Measurements from ENCODE around the gene RIMBP2. TPM values are rescaled to one million over a fixed set of nuclear protein-coding genes. Genes with fewer than 3 reads are reported as not detected.

The RIMBP2 gene
- total RNA-seq, 1 experiment from 2014 or later = not detected

DNA sequence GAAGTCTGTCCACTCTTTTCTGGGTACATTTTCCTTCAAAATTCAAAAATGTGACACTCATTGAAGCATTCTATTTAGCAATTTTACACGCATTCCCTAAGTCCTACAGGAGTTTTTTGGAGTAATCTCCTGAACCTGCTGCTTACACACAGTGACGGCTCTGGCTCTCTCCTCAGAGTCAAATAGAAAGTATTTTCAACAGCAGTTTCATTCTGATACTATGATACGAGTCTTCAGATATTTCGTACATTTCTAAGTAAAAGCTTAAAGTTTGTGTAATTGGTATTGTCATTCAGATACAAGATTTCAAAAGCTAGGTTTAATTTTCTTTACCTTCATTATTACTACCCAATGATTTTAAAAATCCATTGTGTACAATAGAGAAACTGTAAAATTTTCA is 342.0 kb downstream of the RIMBP2 start:
- no peak for DNase-seq (ENCODE audit: low read depth)

DNA sequence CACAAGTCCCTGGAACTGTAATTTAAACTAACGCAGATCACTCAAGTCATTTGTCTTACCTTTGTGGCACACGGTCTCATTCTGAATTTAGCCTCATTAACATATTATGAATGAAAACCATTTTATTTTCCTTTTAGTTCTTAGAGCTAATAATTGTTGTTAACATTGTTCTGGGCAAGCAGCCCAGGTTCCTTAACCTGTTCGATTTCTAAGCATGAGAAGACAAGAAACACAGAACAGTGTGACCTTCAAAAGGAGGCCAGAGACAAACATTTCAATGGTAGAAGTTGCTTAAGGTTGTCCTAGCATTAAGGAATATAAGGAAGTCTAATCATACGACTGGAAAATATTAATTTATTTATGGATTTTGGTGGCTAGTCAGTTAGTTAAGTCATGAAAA is 343.2 kb downstream of the RIMBP2 start:
- DNase-seq (ENCODE audit: low read depth) = no peak

DNA sequence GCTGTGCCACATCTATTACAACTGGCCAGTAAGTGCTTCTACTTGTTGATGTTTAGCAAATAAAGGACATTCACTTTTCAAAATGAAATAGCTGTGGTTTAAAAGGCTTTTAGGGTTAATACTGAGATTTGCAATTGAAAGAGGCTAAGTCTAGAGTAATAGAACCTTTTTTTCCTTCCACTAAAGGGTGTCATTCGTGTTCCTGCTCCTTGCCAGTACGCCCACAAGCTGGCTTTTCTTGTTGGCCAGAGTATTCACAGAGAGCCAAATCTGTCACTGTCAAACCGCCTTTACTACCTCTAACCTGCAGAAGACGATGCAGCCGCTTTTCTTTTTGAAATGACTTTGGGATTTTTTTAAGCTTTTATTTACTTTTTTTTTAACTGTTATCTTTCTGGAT is 344.8 kb downstream of the RIMBP2 start:
- no peak for DNase-seq (ENCODE audit: low read depth)

DNA sequence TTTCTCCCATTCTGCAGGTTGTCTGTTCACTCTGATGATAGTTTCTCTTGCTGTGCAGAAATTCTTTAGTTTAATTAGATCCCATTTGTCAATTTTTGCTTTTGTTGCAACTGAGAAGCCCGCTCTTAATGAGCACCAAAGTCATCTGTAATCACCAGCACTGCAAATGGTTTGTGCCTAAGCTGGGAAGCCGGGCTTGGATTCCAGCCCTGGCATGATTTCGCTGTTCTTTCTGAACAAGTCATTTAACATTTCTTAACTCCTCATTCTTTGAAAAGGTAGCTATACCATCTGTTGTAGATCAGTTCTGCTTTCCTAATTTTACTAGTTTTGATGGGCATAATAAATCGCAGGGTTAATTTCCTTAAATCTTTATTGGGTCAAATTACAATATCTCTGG is 346.3 kb downstream of the RIMBP2 start:
- no peak for DNase-seq (ENCODE audit: low read depth)

DNA sequence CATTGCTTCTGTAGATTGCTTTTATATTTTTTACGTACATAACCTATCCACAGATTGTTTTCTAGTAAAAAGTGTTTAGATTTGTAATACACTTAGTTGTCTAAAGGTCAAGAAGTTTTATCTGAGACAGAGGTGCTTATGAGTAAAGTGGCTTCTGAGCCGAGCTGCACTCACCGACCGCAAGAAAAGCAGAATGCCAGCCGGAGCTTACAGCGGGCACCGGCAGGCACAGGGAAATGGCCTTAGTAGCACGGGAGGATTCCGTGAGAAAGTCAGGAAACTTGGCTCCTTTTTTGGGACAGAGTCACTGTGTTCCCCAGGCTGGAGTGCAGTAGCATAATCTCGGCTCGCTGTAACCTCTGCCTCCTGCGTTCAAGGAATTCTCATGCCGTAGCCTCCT is 348.6 kb downstream of the RIMBP2 start:
- DNase-seq (ENCODE audit: low read depth) = no peak

DNA sequence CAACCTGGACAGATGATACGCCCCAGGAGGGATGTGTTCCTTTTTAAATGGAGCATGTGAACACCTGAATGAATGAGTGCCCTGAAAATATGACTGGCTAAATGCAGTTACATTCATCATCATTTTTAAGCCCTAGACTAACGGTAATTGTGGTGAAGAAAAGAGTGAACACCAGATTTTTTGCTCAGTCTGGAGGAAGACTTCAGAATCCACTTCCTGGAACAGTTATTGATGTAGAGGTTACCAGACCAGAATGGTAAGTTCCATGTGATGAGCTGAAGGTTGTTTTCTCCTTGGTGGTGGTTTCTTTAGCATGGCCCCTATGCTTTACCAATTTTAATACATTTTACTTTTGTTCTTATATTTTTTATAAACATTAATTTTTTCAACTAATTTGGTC is 349.1 kb downstream of the RIMBP2 start:
- no peak for DNase-seq (ENCODE audit: low read depth)

DNA sequence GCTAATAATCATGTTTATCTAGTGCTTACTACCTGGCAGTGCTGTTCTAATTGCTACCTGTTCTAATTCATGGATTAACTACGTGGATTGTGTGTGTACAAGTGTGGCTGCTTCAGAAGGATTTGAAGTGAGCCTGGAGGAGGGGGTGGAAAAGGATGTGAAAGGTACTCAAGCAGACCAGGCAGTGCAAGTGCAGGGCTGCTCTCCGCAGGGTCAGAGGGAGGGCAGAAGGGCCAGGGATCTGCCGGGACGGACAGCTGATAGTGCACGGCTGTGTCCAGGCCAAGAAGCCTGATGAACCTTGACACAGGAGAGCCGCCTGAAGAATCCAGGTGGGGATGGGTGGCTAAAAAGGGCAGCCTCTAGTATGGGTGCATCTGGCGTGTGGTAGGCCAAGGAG is 349.9 kb downstream of the RIMBP2 start:
- DNase-seq (ENCODE audit: low read depth) = no peak

DNA sequence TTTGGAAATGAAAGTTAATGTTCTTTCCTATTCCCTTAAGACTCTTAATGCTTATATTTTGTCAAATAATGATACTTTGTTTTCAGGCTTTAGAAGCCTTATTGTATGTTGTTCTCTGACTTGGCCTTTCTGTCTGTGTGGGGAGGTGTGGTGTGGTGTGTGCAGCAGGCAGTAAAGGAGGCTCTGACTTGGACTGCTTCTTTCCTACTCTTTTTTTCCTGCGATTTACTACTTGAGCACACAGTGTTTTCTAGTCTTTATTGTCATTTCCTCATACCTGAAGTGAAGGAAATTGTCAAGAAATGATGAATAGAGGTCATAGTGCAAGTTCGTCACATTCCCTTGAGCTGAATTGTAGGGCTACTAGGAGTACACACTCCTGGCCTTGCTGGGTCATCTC is 351.5 kb downstream of the RIMBP2 start:
- no peak for DNase-seq (ENCODE audit: low read depth)

DNA sequence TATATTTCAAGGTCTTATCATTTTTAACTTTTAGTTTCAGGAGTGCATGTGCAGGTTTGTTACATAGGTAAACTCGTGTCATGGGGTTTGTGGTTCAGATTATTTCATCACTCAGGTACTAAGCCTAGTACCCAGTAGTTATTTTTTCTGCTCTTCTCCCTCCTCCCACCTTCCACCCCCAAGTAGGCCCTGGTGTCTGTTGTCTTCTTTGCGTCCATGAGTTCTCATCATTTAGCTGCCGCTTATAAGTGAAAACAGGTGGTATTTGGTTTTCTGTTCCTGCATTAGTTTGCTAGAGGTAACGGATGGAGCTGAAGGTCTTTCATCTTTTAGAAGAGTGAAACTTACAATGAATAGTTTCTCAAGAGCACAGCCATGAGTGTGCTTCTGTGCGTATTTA is 354.0 kb downstream of the RIMBP2 start:
- no peak for DNase-seq (ENCODE audit: low read depth)

DNA sequence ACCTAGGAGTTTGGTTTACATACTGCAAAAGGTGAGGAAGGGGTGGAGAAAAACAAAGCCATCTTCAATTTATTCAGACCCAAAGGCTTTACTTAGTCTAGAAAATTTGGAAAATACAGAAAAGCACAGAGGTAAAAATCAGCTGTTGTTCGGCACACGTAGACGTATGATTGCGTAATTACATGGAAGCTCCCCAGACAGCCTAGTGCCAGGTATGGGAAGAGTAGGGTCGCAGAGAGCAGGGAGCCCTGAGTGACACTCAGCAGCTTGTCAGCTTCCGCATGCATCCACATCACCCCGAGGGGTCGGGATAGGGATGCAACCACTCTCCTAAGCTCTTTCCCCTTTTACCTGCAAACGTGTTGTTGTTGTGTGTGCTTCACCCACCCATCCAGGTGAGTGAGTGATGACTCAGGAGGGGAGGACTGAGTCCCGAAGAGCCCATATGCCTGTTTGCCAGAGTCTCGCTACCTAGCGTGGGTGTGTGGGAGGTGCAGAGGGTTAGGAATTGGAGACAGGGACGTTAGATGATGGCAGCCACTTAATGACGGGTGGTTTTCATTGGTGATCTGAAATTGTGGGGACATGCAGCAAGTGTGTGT is 358.3 kb downstream of the RIMBP2 start:
- DNase-seq (ENCODE audit: low read depth) = no peak

DNA sequence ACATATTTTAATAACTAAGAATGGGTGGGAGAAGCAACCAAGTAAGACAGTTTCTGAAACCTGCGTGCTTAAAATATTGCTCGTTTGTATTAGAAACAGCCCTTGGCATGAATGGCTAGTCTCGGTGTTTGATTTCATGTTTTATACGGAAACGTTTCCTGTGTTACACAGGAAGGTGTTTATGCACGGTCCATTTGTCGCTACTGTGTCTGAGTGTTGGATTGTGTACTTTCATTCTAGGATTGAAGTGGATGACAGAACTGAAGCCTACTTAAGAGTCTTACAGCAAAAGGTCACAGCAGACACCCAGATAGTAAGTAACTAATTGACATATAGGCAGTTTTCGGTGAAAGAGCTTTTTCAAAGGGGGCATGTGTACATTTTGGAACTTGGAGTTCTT is 358.9 kb downstream of the RIMBP2 start:
- no peak for DNase-seq (ENCODE audit: low read depth)

DNA sequence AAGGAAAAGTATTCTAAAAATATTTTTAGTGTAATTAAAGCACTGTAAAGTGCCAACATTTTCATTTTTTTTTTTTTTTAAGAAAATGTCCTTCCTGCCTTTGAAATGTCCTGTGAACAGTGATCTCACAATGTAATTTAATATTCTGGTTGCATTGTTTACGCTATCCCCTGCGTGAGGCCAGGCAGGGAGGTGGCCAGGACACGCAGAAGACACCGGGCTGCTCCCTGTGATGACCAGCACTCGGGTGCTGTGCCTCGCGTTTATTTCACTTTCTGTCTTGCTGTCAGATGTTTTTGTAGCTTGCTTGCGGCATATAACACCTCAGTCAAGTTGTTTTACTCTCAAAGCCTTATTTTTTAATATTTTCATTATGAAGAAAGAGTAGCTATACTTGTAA is 359.9 kb downstream of the RIMBP2 start:
- no peak for DNase-seq (ENCODE audit: low read depth)

DNA sequence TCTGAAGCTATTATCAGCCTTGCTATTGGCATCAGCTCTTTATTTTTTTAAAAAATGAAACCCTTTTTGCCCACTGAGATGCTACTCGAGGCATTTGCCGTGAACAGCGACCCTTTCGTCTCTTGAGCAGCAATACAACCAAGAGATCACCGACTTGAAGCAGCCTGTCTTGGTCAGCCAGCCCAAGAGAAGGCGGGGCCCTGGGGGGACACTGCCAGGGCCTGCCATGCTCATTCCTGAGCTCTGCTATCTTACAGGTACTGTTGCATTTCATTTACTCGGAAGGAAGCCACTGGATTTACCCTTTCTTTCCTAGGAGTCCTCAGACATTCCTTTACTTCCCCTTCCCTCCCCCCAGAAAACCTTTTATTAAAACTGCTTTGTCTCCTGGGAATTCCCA is 361.7 kb downstream of the RIMBP2 start:
- no peak for DNase-seq (ENCODE audit: low read depth)

DNA sequence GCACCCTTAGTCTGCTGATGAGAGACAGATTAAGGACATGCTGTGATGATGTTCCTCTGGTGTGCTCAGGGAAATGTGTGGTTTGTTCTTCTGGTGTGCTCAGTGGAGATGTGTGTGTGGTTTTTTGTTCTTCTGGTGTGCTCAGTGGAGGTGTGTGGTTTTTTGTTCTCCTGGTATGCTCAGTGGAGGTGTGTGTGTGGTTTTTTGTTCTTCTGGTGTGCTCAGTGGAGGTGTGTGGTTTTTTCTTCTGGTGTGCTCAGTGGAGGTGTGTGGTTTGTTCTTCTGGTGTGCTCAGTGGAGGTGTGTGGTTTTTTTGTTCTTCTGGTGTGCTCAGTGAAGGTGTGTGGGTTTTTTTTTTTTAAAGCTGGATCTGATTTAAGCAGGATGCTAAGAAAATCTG is 363.0 kb downstream of the RIMBP2 start:
- no peak for DNase-seq (ENCODE audit: low read depth)

DNA sequence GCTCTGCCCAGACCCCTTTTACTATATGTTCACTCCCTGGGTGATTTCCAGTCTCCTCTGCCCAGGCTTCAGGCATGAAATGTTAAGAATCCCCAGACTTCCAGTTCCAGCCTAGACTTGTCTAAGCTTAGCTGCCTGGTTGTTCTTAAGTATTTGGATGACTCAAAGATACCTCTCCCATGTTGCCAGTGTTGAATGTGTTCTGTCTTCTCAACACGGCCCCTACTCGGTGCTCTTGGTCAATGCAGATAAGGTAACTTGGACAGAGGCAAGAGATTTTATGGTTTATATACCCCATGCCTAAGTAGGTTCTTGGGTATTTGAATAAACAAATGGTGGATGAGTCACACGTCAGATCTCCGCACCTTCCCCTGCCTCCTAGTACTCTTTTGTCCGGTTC is 364.8 kb downstream of the RIMBP2 start:
- DNase-seq (ENCODE audit: low read depth) = no peak

DNA sequence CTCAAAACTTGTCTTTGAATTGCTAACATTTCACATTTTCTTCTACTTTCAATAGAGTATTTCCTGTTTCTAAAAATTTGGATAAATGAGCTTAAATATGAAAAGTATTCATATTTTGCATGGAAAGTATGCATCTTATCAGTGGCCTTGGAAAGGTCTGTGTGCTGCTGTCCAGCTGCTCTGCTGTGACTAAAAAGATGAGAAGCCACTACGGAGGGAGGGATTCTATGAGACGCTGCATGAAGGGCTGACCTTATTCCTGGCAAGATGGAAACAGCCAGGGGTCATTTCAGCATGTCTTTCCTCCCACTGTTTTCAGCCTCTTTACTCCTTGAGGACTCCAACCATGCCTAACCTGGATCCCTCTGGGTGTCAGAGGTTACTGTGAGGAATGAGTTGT is 365.4 kb downstream of the RIMBP2 start:
- no peak for DNase-seq (ENCODE audit: low read depth)

DNA sequence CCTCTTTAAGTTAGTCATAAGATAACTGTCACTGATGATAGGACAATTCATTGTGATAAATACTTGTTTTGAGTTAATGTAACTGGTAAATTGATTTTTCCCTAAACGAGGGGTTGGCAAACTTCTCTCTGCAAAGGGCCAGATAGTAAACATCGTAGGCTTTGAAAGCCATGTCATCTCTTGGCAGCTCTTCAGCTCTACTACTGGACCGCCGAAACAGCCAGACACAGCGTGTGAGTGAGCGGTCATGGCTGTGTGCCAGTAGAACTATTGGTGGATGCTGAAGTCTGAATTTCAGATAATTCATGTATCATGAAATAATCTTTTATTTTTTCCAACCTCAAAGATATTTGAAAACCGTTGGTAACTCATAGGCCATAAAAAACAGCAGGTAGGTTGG is 368.5 kb downstream of the RIMBP2 start:
- no peak for DNase-seq (ENCODE audit: low read depth)

Other genes starting within 250 kb of the RIMBP2 start
- 45.7 and 45.9 TPM in 2 replicates for gene STX2, start 123.0 kb upstream of the RIMBP2 start, total RNA-seq (2014; rRNA removed)
- 568 and 600 TPM in 2 replicates for gene RAN, start 155.8 kb upstream of the RIMBP2 start, total RNA-seq (2014; rRNA removed)
- gene ADGRD1, start 237.6 kb upstream of the RIMBP2 start, total RNA-seq (2014; rRNA removed) = not detected in 2 replicates

All from LHCN-M2 (cell line).